Measurements from ENCODE around the gene AGPAT3.

DNA sequence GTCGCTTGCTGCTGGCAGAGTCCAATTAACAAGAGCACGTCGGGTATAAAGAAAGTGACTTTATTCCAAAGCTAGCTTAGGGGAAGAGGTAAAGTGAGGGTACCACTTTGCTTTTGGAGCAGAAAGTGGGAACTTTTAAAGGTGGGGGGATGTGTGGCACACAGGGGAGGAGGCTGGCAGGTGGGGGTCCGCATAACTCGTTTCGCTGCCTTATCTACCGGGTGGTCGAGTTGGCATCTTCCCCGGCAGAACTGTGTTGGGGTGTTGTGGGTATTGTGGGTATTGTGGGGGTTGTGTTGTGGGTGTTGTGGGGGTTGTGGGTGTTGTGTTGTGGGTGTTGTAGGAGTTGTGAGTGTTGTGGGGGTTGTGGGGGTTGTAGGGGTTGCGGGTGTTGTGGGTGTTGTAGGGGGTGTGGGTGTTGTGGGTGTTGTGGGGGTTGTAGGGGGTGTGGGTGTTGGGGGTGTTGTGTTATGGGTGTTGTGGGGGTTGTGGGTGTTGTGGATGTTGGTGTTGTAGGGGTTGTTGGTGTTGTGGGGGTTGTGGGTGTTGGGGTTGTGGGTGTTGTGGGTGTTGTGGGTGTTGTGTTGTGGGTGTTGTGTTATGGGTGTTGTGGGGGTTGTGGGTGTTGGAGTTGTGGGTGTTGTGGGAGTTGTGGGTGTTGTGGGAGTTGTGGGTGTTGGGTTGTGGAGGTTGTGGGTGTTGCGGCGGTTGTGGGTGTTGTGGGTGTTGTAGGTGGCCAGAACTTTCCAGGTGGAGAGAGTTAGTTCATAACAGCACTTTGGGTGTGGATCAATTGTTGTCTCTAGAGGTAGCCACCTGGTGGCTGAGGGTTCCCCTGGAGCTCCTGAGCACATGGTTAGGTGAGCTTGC is 52.7 kb downstream of the AGPAT3 start:
- TF ChIP-seq POLR2A (IDR thresholded peaks at IDR 0.05) (no peak), CTCF (IDR thresholded peaks at IDR 0.05) (no peak)
